GM19397 (cell line): Measurements from ENCODE around the gene BABAM2.
"Not testable (repeated sequence)": the region's sequence is repeated elsewhere in the genome, so short reads cannot be mapped to it uniquely, and the experiment has no call there.

Experiments
- ATAC-seq: cut with Tn5 transposase; IDR thresholded peaks from one replicate; pipeline ENCODE4 v1.9.1; 2021; ENCODE audit warnings: mild to moderate bottlenecking, moderate library complexity; ENCODE audit not compliant: unreplicated experiment

The BABAM2 gene

DNA sequence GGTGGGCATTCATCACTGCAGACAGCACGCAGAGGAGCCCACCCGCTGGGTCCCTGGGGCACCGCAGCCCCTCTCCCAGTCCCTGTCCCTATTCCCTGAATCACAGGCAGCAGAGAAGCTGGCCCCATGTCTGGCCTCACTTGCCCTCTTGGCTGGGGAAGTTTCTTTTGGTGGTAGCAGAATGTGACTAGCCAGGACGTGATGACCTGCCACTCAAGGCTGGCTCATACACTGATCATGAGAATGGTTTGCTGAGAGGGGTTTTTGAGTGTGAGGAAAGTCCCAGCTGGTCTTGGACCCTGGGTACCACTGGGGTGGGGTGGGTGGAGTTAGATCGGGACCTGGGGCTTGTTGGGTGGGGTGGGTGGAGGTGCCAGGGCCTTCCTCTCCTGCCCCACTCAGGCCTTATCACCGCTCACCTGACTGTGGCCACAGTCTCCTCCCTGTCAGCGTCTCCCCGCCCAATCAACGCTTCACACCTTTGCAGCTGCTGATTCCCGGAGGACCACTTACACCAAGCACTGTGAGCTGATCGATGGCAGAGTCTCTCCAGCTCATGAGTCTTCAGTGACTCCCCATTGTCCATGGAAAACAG lies 473.3 kb downstream of the BABAM2 start:
- ATAC-seq = no peak

DNA sequence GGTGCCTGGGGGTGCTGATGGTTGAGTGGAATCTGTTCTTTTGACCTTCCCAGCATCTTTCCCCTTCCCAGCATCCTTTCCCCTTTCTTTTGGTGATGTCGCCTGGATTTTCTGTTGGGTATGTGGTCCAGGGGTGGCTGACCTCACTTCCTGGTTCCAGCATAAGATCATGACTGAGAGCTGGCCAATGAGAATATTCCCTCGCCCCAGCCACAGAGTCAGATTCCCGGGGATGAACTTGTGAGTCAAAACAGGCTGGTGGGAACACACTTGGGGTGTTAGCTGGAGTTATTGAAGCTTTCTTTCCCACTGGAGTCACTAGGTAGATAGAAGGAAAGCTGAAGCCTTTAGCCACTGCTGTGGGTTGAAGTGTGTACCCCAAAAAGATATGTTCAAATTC lies 474.1 kb downstream of the BABAM2 start:
- no peak for ATAC-seq

- ATAC-seq = no peak
These were observed 474.6 kb downstream of the BABAM2 start for GRCh38 chr2:28365158-28365557.

GRCh38 chr2:28366149-28366495 lies 475.6 kb downstream of the BABAM2 start:
- no peak for ATAC-seq

DNA sequence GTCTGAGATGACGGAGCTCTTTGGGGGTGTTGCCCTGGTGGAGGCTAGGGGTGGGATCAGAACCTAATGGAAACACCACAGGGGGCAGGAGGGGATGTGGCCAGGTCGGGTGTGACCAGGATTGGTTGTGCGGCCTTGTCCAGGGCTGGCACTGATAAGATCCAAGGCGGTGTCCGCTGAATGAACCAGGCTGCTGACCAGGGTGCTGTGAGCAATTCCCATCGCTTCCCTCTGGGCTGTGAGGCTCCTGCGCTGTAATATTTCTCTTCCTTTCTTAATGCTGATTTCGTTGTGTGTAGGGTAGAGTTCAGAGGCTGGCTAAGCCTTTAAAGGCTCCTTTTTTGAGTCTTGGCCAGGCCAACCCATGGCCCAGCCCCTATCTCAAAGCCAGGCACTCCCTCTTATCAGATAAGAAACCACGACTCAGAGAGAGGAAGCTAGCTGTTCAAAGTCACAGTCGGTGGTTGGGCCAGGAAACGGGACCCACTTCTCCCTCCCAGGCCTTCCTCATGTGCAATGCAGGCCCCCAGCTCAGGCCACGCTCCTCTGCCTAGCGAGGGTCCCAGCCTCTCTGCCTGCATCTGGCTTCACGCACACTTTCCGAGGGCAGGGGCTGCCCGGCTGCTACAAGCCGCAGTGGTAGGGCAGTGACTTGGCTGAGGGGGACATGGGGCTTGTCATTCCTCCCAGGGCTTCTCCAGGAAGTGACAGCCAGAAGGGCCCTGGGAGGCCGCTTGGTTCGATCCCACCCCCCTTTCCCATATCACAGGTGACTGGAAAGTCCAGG lies 476.2 kb downstream of the BABAM2 start:
- ATAC-seq = no peak

- ATAC-seq = no peak
These were observed 477.3 kb downstream of the BABAM2 start for GRCh38 chr2:28367667-28368356.

GRCh38 chr2:28368357-28368798 lies 477.8 kb downstream of the BABAM2 start:
- ATAC-seq = no peak

- ATAC-seq = no peak
These were observed 478.8 kb downstream of the BABAM2 start for GRCh38 chr2:28369358-28369757.

GRCh38 chr2:28370354-28370753 lies 479.8 kb downstream of the BABAM2 start:
- ATAC-seq = no peak

GRCh38 chr2:28371728-28372127 lies 481.2 kb downstream of the BABAM2 start:
- not testable (repeated sequence) for ATAC-seq

DNA sequence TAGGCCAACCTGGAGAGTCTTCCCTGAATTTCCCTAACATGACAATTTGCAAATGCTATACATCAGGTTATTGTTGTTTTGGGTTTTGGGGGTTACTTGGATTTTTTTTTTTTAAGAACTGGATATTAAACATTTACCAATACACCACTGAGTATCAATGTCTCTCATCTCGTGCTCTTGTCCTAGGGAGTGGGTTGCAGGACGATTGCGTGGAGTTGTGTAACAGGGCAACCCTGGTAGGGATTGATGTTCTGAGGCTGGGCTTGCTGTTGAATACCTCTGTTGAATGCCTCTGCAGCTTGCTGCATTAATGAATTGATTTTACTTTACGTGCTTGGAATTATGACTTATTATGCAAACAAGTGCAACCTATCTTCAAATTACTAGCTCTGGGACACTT lies 483.3 kb downstream of the BABAM2 start:
- ATAC-seq = no peak

DNA sequence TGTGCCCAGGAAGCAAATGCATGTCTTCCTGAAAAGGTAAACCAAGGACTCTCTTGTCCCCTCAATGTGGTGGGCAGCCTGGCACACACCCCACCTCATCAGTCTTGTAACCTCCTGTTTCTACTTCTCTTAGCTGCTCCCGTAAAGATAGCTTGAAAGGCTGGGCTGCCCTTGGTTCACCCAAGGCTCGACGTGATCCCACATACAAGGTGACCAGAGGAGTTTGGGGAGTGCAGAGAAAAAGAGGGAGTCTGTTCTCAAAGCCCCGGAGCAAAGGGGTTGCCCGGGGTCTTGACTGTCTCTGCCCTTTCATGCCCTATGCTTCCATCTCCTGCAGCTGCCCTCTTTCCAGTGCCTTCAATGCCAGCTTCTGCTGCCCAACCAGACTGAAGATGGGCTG lies 483.8 kb downstream of the BABAM2 start:
- no peak for ATAC-seq

DNA sequence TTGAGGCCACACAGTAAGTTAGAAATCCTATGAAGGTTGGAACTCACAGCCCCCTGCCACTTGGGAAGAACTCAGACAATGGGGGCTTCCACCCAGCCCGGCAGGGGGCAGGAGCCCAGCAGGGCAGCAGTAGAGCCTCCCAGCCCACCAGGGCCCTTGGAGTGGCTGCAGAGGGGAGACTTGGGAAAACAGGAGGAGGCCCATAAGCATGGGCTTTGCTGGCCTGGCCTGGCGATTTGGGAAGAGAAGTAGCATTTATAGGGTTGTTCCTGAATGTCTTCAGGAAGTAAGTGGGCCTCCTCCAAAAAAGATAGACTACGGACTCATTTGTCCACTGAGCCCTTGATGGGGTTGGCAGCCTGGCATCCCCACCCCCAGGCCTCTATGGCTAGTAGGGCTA lies 484.7 kb downstream of the BABAM2 start:
- no peak for ATAC-seq

DNA sequence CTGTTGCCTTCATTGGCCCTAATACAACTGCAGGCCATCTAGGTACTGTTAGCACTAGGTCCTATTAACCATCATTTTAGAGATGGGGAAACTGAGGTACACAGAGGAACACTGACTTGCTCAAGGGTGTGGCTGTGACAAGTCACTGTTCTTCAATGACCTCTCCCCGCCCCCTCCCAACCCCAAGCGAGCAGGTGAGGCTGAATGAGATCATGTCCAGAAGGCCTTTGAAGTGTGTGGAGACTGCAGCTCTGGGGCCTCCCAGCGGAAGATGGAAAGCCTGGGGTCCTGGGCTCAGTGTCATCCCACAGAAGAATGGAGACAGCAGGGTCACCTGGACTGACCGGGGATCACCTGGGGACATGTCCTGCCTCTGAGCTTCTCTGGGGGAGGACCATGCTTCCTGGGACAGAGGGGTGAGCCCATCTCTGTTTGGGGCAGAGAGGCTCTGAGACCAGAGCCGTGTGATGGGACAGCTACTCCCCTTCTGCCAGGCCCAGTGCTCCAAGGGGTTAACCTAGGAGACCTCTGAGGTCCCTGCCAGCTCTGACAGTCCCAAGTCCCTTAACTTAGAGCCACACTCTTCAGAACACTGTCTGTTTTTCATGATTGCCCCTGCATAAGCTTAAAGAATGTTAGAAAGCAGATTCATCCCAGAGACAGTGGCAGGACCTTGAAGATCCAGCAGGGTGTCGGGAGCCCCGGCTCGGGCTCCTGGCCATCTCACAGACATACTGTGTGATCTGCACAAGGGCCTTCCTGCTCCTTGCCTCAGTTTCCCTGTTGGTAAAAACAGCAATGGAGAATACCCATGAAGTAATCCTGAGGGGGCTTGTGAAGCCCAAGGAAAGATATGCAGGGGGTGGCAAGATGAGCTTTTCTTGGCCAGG lies 485.5 kb downstream of the BABAM2 start:
- no peak for ATAC-seq

GRCh38 chr2:28377195-28377816 lies 486.8 kb downstream of the BABAM2 start:
- no peak for ATAC-seq

DNA sequence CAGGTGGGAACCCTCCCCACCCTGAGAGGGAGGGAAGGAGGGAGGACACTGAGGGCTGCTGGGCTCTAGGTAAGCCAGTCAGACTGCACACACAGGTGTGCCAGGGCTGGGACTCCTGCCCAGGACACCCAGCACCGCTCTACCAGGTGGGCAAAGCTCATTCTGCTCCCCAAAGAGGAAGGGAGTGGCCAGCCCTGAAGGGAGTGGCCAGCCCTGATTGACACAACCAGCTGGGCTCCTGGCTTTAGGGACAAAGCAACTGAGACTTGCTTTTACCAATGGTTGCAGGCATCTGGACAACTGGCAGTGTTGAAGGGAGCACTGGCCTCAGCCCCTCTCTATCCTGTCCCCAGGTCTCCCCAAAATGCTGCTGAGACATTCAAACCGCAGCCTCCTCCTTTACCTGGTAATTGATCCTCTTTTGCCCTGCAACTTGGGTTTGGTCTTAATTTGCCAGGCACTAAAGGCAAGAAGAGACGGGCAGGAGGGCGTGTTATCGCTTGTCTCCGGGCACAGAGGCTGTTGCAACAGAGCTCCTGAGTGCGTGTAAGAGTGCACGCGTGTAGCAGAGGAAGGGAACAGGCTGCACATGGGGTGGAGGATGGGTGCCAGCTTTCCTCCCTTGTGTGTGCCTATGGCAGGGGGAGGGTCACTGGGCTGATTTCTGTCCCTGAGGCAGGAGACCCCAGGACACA lies 487.6 kb downstream of the BABAM2 start:
- no peak for ATAC-seq

DNA sequence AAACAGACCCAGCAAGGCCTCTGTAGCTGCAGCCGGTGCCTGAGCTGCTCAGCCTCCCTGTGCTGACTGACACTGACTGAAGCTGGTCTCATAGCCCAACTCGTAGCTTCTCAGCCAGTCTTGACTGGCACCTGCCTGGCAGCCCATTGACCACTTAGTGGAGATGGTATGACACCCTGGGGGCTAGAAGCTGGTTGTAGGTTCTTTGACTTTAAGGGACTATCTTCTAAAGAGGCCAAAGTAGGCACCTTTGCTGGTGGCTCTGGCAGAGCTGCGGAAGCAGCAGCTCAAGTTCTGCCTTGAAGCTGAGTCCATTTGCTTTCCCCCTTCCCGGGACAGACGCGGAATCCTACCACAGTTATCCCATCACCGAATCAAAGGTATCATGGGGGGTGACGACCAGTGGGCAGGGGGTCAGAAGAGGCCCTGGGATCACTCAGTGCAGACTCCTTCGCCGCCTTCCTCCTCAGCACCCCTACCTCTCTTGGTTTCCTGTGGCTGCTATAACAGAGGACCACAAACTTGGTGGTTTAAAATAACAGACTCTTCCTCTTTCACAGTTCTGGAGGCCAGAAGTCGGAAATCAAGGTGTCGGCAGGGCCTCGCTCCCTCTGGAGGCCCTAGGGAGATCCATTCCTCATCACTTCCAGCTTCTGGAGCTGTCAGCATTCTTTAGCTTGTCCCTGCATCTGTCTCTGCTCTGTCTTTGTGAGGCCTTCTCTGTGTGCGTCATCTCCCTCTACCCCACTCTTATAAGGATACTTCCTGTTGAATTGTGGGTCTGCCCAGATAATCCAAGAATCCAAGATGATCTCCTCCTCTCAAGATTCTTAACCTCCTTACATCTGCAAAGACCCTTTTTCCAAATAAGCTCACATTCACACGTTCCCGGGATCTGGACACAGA lies 488.4 kb downstream of the BABAM2 start:
- no peak for ATAC-seq

- no peak for ATAC-seq
These were observed 489.7 kb downstream of the BABAM2 start for GRCh38 chr2:28380219-28380618.
